Stimulated activated CD4-positive, alpha-beta T cell treated with anti-CD3 and anti-CD28 coated beads, Interleukin-15, amount 100 ng/mL, for 48 hours (primary cell): ENCODE measurements around the gene PGBD2.
"Not testable (repeated sequence)": the region's sequence is repeated elsewhere in the genome, so short reads cannot be mapped to it uniquely, and the experiment has no call there.

Experiments
- DNase-seq, 2 donors: peaks; one replicate each; pipeline ENCODE4 v3.0.0-alpha.2; 2020; ENCODE audit warnings: low read depth in 2 of 2

The PGBD2 gene

GRCh38 chr1:248889914-248890243 lies 16.2 kb upstream of the PGBD2 start:
- DNase-seq = not testable (repeated sequence)

GRCh38 chr1:248890549-248891498 lies 15.2 kb upstream of the PGBD2 start:
- no peak for DNase-seq

GRCh38 chr1:248891758-248892157 lies 14.3 kb upstream of the PGBD2 start:
- no peak for DNase-seq

GRCh38 chr1:248892590-248892989 lies 13.4 kb upstream of the PGBD2 start:
- DNase-seq = no peak

GRCh38 chr1:248894837-248895236 lies 11.2 kb upstream of the PGBD2 start:
- DNase-seq = no peak

GRCh38 chr1:248897412-248898337 lies 8.4 kb upstream of the PGBD2 start:
- DNase-seq = no peak

GRCh38 chr1:248900637-248901036 lies 5.4 kb upstream of the PGBD2 start:
- DNase-seq = no peak

GRCh38 chr1:248901578-248901977 lies 4.5 kb upstream of the PGBD2 start:
- no peak for DNase-seq

GRCh38 chr1:248904437-248905216 lies 1.4 kb upstream of the PGBD2 start:
- DNase-seq = no peak

GRCh38 chr1:248905662-248906008 lies 400 bp upstream of the PGBD2 start:
- no peak for DNase-seq

- DNase-seq = no peak
Observed at GRCh38 chr1:248906753-248907661, 972 bp downstream of the PGBD2 start.

GRCh38 chr1:248910761-248911160 lies 4.7 kb downstream of the PGBD2 start:
- no peak for DNase-seq

GRCh38 chr1:248913933-248914332 lies 7.9 kb downstream of the PGBD2 start:
- DNase-seq = no peak

- DNase-seq = no peak
Observed at GRCh38 chr1:248914796-248915381, 8.9 kb downstream of the PGBD2 start.

- DNase-seq = no peak
Observed at GRCh38 chr1:248918131-248918530, 12.1 kb downstream of the PGBD2 start.

- DNase-seq = no peak
Observed at GRCh38 chr1:248923352-248924338, 17.6 kb downstream of the PGBD2 start.

GRCh38 chr1:248924696-248925532 lies 18.9 kb downstream of the PGBD2 start:
- peak in 1 of 2 donors; percentile 30 for DNase-seq

GRCh38 chr1:248925859-248926258 lies 19.8 kb downstream of the PGBD2 start:
- not testable (repeated sequence) for DNase-seq
